ENCODE results near the gene LIMK1. TPM values are rescaled to one million over a fixed set of nuclear protein-coding genes. Genes with fewer than 3 reads are reported as not detected.

Gene LIMK1
- total and polyA plus RNA-seq, 2 of the 4 experiments (the other 2 are of a cell fraction) = 25.8 to 48.0 TPM

DNA sequence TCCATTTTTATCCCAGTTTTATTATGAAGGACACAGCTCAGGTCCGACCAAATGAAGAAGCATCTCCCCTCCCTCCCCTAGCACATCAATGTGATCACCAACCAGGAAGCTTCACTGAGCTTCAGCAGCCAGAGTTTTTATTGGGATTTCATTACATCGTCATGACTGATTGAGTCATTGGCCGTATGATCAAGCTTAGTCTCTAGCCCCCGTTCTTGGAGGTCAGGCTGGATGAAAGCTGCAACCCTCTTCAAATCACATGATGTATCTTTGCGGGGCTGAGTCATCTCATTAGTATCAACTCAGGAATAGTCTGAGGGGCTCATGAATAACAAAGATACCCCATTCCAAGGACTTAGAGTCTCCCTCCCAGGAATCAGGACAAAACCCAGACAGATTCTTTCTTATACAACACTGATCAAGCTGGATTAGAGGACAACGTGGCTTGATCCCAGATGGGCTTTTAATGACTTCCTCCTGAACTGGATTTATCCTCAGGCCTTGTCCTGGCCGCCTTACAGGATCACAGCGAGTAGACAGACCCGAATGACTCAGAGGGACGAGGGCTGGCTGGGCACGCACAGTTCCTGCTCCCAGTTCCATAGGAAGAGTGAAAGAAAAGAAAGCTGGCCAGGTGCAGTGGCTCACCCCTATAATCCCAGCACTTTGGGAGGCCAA, 14.5 kb downstream of the LIMK1 start (continued):
- TF ChIP-seq, protein P1, sequence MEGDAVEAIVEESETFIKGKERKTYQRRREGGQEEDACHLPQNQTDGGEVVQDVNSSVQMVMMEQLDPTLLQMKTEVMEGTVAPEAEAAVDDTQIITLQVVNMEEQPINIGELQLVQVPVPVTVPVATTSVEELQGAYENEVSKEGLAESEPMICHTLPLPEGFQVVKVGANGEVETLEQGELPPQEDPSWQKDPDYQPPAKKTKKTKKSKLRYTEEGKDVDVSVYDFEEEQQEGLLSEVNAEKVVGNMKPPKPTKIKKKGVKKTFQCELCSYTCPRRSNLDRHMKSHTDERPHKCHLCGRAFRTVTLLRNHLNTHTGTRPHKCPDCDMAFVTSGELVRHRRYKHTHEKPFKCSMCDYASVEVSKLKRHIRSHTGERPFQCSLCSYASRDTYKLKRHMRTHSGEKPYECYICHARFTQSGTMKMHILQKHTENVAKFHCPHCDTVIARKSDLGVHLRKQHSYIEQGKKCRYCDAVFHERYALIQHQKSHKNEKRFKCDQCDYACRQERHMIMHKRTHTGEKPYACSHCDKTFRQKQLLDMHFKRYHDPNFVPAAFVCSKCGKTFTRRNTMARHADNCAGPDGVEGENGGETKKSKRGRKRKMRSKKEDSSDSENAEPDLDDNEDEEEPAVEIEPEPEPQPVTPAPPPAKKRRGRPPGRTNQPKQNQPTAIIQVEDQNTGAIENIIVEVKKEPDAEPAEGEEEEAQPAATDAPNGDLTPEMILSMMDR (conservative IDR thresholded peaks at IDR 0.05; ENCODE audit: low read depth, low read length) = no peak
- no peak for TF ChIP-seq RCOR1 (IDR thresholded peaks at IDR 0.05; ENCODE audit: insufficient replicate concordance, low read length)

Data from IMR-90 (cell line).